Measurements from ENCODE around the gene PITX1.

Gene PITX1

DNA sequence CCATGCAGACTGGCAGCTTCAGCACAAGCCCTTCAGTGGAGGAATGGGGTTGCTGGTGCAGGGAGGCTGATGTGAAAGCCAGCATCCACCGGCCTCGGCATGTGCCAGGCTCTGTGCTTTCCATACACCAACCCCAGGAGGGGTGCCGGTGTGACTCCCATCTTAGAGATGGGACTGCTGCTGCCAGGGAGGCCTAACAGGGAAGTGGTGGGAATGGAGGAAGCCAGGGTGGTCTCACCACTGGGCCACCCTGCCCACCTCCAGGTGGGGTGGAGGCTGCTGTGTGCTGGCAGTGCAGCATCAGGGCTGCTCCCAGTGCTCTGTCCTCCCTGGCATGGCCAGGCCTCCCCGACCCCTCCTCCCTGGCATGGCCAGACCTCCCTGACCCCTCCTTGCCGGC is 32.8 kb upstream of the PITX1 start:
- no peak for TF ChIP-seq ZFX (IDR thresholded peaks at IDR 0.05)
- TF ChIP-seq, protein P1, sequence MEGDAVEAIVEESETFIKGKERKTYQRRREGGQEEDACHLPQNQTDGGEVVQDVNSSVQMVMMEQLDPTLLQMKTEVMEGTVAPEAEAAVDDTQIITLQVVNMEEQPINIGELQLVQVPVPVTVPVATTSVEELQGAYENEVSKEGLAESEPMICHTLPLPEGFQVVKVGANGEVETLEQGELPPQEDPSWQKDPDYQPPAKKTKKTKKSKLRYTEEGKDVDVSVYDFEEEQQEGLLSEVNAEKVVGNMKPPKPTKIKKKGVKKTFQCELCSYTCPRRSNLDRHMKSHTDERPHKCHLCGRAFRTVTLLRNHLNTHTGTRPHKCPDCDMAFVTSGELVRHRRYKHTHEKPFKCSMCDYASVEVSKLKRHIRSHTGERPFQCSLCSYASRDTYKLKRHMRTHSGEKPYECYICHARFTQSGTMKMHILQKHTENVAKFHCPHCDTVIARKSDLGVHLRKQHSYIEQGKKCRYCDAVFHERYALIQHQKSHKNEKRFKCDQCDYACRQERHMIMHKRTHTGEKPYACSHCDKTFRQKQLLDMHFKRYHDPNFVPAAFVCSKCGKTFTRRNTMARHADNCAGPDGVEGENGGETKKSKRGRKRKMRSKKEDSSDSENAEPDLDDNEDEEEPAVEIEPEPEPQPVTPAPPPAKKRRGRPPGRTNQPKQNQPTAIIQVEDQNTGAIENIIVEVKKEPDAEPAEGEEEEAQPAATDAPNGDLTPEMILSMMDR (conservative IDR thresholded peaks at IDR 0.05): no peak
- no peak overlapping the region for H3K27ac ChIP-seq

DNA sequence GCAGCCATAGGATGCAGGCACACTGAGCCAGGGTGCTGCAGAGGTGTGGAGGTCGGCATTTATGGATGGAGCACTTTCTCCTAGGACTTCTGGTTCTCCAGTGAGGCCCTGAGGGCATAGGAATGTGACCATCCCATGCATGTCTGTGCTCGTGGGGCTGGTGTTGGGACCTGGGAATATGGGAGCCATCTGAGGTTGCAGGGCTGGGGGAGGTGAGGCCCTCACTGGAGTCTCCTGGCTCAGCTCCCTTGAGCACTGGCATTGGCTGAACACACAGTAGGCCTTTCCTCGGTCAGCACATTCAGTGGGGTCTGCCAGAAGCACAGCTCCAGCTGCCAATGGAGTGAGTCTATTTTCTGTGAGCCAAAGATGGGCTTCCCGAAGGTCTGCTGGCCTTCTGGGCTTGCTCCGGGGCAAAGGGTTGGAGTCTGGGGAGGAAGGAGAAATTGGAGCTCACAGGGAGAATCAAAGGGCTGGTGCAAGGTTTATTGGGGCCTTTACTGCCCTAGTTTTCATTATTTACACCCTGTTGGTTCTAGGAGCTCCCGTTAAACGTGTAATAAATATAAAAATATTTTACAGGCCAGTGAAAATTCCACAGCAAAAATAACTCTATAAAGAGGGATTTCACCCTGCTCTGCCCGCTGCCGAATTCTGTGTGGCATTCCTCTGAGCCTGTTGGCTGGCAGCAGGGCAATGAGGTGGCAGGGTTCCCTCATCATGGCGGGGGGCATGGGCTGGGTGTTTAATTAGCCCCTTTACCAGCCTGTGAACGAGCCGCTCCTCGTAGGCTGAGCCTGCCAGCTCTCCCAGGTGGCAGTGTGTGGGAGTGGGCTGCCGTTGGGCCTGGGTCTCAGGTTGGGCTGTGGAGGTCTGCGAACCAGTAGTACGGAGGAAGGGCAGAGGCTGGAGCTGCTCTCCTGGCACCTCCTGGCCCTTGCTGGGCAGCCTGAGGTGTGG is 31.6 kb upstream of the PITX1 start:
- H3K27ac ChIP-seq: no peak overlapping the region
- no peak for TF ChIP-seq ZFX (IDR thresholded peaks at IDR 0.05)
- TF ChIP-seq, protein P1 (conservative IDR thresholded peaks at IDR 0.05): no peak

DNA sequence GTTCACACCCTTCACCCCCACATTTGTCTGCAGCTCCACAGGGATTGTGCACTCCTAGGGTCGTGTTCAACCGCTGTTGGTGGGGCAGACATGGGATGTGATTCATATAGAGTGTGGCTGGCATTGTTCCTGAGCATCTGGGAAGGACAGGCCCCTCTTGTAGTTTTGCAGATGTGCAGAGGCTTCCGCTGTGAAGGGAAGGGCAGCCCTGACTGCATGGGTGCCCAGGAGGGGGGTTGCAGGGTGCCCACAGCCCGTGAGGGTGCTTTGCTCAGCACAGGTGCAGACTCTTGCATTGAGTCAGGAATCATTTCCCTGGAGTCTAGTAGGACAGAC is 30.2 kb upstream of the PITX1 start:
- H3K27ac ChIP-seq: no peak overlapping the region
- TF ChIP-seq ZFX (IDR thresholded peaks at IDR 0.05): no peak
- TF ChIP-seq, protein P1 (conservative IDR thresholded peaks at IDR 0.05): no peak

DNA sequence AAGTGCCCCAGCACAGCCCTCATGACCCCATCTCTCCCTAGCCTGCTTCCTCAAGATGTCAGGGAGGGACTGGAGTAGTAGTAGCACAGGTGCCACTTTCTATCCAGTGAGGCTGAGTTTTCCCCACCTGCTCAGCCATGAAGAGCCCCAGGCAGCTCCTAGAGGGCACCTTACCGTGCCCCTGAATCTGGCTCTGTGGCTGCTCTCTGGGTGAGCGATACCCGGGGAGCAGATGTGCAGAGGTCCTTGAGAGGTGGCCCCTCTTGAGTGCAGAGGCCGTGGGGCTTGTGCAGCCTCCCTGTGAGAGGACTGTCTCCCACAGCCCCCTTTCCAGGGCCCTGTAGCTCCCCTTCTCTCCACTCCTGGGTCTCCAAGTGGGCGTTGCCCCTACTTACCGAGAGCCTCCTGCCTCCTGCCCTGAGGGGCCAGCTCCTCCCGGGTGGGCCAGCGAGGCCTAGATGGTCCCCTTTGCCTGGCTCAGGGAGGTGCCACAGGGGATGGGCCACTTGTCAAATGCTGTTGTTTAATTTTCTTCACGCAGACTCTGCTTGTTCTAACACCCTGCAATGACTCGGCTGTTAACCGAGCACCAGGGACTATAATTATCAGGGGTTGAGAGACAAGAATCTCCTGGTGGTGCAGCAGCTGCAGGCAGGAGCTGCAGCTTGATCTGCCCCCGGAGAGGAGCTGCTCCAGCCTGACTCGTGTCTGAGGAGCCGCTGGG is 29.6 kb upstream of the PITX1 start:
- no peak overlapping the region for H3K27ac ChIP-seq
- TF ChIP-seq ZFX (IDR thresholded peaks at IDR 0.05): no peak
- TF ChIP-seq, protein P1 (conservative IDR thresholded peaks at IDR 0.05): no peak

DNA sequence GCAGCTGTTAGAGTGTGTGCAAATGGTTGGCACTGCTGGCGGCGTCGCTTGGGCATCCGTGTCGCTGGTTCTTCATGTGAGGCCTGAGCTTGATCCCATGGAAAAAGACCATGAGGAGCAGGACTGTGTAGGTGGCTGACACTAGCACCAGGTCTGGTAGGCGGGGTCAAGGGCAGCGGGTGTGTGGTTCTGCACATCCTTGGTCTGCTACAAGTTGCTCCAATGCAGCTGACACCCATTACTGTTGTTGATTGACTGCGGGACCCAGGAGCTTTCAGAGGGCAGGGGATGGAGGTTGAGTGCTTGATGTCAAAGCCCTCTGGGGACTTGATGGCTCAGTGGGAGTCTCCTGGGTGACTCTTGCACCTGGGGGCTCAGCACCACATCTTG is 29.0 kb upstream of the PITX1 start:
- TF ChIP-seq, protein P1 (conservative IDR thresholded peaks at IDR 0.05): no peak
- TF ChIP-seq ZFX (IDR thresholded peaks at IDR 0.05): no peak
- H3K27ac ChIP-seq: no peak overlapping the region

DNA sequence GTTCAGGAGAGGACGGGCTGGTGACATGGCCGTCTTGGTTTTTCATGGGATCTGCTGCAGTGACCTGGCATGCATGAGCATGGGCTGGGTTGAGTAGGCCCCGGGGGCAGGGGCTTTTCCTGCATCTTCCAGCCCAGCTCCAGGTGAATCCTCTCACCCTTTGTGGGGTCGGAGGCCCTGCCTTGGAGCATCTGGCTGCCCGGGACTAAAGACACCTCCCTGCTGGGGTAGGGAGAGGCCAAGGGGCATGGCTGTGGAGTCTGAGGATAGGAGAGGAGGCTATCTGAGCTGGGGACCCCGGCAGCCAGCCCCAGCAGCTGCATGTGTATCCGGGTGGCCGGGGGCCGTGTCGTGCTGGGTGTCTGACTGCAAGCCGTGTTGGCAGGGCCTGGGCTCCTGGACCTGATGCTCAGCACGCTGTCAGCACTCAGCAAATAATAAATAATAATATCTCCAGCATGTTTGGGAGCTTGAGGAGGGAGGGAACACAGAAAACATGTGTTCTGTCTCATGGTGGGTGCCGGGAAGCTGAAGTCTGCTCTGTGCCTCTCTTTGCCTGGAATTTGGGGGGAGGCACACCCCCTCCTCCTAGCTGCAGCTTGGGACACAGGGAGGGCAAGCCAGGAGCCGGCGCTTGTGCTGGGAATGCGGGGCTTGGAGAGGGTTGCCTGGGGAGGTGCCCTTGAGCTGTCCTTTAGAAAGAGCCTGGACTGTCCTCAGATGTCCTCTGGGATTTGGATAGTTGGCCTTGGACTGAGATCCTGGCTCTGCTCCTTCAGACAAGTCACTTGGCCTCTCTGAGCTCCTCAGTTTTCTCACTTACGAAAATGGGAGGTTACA is 28.4 kb upstream of the PITX1 start:
- H3K27ac ChIP-seq: no peak overlapping the region
- TF ChIP-seq ZFX (IDR thresholded peaks at IDR 0.05): no peak
- TF ChIP-seq, protein P1 (conservative IDR thresholded peaks at IDR 0.05): no peak
